SU-DHL-6 (cell line): Measurements from ENCODE around the gene STAT1.

ENCODE experiments used
- CTCF ChIP-seq: fragments of 200-600 bp; sonication (generic); IDR thresholded peaks from one replicate; pipeline ENCODE4 v1.5.1; 2017; ENCODE audit warnings: antibody characterized with exemption, mild to moderate bottlenecking, low read length, moderate library complexity; ENCODE audit not compliant: insufficient read depth, poor library complexity, severe bottlenecking
- EZH2phosphoT487 ChIP-seq: fragments of 200-600 bp; sonication (generic), shearing (Covaris generic); conservative IDR thresholded peaks from 2 replicates; pipeline ENCODE4 v1.6.1; 2018; ENCODE audit warnings: mild to moderate bottlenecking, antibody characterized with exemption, low read length, moderate library complexity, mixed read lengths

- no peak for TF ChIP-seq CTCF
- no peak for TF ChIP-seq EZH2phosphoT487
Observed at GRCh38 chr2:191006997-191007783, 6.8 kb downstream of the STAT1 start.
